Mesothelial cell of epicardium (in vitro differentiated cells): Measurements from ENCODE around the gene AFDN. TPM values are rescaled to one million over a fixed set of nuclear protein-coding genes. Genes with fewer than 3 reads are reported as not detected.

Experiments used
- DNase-seq, 2 experiments: peaks; one replicate each; pipeline ENCODE4 v3.0.0; 2021; ENCODE audit warnings: low spot score in 2 of 2; ENCODE audit not compliant: unreplicated experiment in 2 of 2
- H3K27ac Mint-ChIP-seq: 2 replicates; pipeline ENCODE4 v1.8.0; 2021; ENCODE audit warnings: mixed read lengths
- H3K27me3 Mint-ChIP-seq: 2 replicates; pipeline ENCODE4 v1.8.0; 2021; ENCODE audit warnings: low read depth, mixed read lengths
- H3K36me3 Mint-ChIP-seq: 2 replicates; pipeline ENCODE4 v1.8.0; 2021; ENCODE audit warnings: mixed read lengths
- H3K4me1 Mint-ChIP-seq: 2 replicates; pipeline ENCODE4 v1.8.0; 2021; ENCODE audit warnings: mixed read lengths
- H3K4me3 Mint-ChIP-seq: 2 replicates; pipeline ENCODE4 v1.8.0; 2021; ENCODE audit warnings: mild to moderate bottlenecking, moderate library complexity, mixed read lengths
- H3K9me3 Mint-ChIP-seq: 2 replicates; pipeline ENCODE4 v1.8.0; 2021; ENCODE audit warnings: mixed read lengths
- CTCF ChIP-seq: fragments of 200-600 bp; sonication (generic); IDR thresholded peaks from one replicate; pipeline ENCODE4 v1.5.0; 2021; ENCODE audit warnings: antibody characterized with exemption; ENCODE audit not compliant: unreplicated experiment
- total RNA-seq: library from RNA; stranded (reverse); gene quantifications from 3 replicates; pipeline ENCODE4 v1.2.1, GENCODE V29; 2021

AFDN gene
- total RNA-seq, 1 donor from 2014 or later = 284 TPM

- DNase-seq = no peak
- no peaks in the 10 kb centered on the region for H3K27me3 Mint-ChIP-seq
- H3K27ac Mint-ChIP-seq = no peak overlapping the region
- no peaks in the 10 kb centered on the region for H3K9me3 Mint-ChIP-seq
- H3K36me3 Mint-ChIP-seq = no peaks in the 10 kb centered on the region
- peaks cover 21% of the 10 kb centered on the region for H3K4me1 Mint-ChIP-seq
- TF ChIP-seq CTCF = no peak
- H3K4me3 Mint-ChIP-seq = no peak overlapping the region
Measured at GRCh38 chr6:167798453-167798852, 28.3 kb upstream of the AFDN start.

- no peak for TF ChIP-seq CTCF
- DNase-seq = no peak
- no peaks in the 10 kb centered on the region for H3K9me3 Mint-ChIP-seq
- H3K4me1 Mint-ChIP-seq = peaks cover 21% of the 10 kb centered on the region
- H3K36me3 Mint-ChIP-seq = no peaks in the 10 kb centered on the region
- H3K27ac Mint-ChIP-seq = no peak overlapping the region
- H3K4me3 Mint-ChIP-seq = no peak overlapping the region
- H3K27me3 Mint-ChIP-seq = no peaks in the 10 kb centered on the region
Measured at GRCh38 chr6:167799033-167799821, 27.5 kb upstream of the AFDN start.

GRCh38 chr6:167800549-167800948 lies 26.2 kb upstream of the AFDN start:
- DNase-seq = no peak
- no peaks in the 10 kb centered on the region for H3K9me3 Mint-ChIP-seq
- no peak overlapping the region for H3K27ac Mint-ChIP-seq
- H3K4me3 Mint-ChIP-seq = no peak overlapping the region
- no peak for TF ChIP-seq CTCF
- peaks cover 31% of the 10 kb centered on the region for H3K4me1 Mint-ChIP-seq
- H3K36me3 Mint-ChIP-seq = no peaks in the 10 kb centered on the region
- H3K27me3 Mint-ChIP-seq = no peaks in the 10 kb centered on the region

- Mint-ChIP-seq H3K4me3 (no peak overlapping the region), H3K4me1 (peaks cover 34% of the 10 kb centered on the region), H3K9me3 (no peaks in the 10 kb centered on the region), H3K27ac (no peak overlapping the region), H3K36me3 (no peaks in the 10 kb centered on the region), H3K27me3 (no peaks in the 10 kb centered on the region)
- no peak for TF ChIP-seq CTCF
- no peak for DNase-seq
Measured at GRCh38 chr6:167801263-167801662, 25.4 kb upstream of the AFDN start.

GRCh38 chr6:167802339-167802738 lies 24.4 kb upstream of the AFDN start:
- no peaks in the 10 kb centered on the region for H3K9me3 Mint-ChIP-seq
- H3K4me3 Mint-ChIP-seq = no peak overlapping the region
- TF ChIP-seq CTCF = no peak
- H3K36me3 Mint-ChIP-seq = no peaks in the 10 kb centered on the region
- peaks cover 34% of the 10 kb centered on the region for H3K4me1 Mint-ChIP-seq
- H3K27ac Mint-ChIP-seq = no peak overlapping the region
- H3K27me3 Mint-ChIP-seq = no peaks in the 10 kb centered on the region
- no peak for DNase-seq
